K562 (cell line): ENCODE data around the gene GABARAP. TPM values are rescaled to one million over a fixed set of nuclear protein-coding genes. Genes with fewer than 3 reads are reported as not detected.

Experiments used
- ARID3B ChIP-seq: fragments of 250-450 bp; sonication (Bioruptor Pico); IDR thresholded peaks from 2 replicates; pipeline ENCODE4 v1.4.0; 2020; ENCODE audit warnings: borderline replicate concordance
- CREB3L1 ChIP-seq: fragments of 450-650 bp; IDR thresholded peaks from 2 replicates; pipeline ENCODE4 v1.6.1; 2014; ENCODE audit warnings: low read depth, mild to moderate bottlenecking, moderate library complexity, borderline replicate concordance
- CXXC5 ChIP-seq: fragments of 250-450 bp; sonication (Bioruptor Pico); IDR thresholded peaks from 2 replicates; pipeline ENCODE4 v1.8.0; 2022; ENCODE audit warnings: inconsistent platforms, mild to moderate bottlenecking, moderate library complexity
- ELF4 ChIP-seq: fragments of 450-650 bp; formaldehyde crosslinking; IDR thresholded peaks from 2 replicates; pipeline ENCODE4 v1.4.0; 2022; ENCODE audit warnings: missing genetic modification characterization
- GATA2 ChIP-seq: sonication (generic); formaldehyde crosslinking; IDR thresholded peaks from 2 replicates; pipeline ENCODE4 v1.4.0; 2020; ENCODE audit warnings: mild to moderate bottlenecking, missing genetic modification reagents
- HDAC1 ChIP-seq, 2 experiments: fragments of 450-650 bp; IDR thresholded peaks; 2 replicates each; pipeline ENCODE4 v1.6.1; 2016 to 2017; ENCODE audit warnings: inconsistent platforms in 1 of 2, mild to moderate bottlenecking in 1 of 2, moderate library complexity in 1 of 2
- NR2F6 ChIP-seq: fragments of 450-650 bp; formaldehyde crosslinking; IDR thresholded peaks from 2 replicates; pipeline ENCODE4 v1.4.0; 2020; ENCODE audit warnings: mild to moderate bottlenecking
- SAFB ChIP-seq: fragments of 200-400 bp; formaldehyde crosslinking; IDR thresholded peaks from 2 replicates; pipeline ENCODE4 v1.6.1; 2017; ENCODE audit warnings: low read depth, low read length, borderline replicate concordance
- TBP ChIP-seq: optimal IDR thresholded peaks from 2 replicates; pipeline ENCODE3; 2011; ENCODE audit warnings: low read depth, low read length, improper control_type of control experiment
- TFAP4 ChIP-seq: sonication (generic); formaldehyde crosslinking; IDR thresholded peaks from 2 replicates; pipeline ENCODE4 v1.8.0; 2022; ENCODE audit warnings: missing genetic modification reagents, mild to moderate bottlenecking, moderate library complexity, borderline replicate concordance
- THAP12 ChIP-seq: fragments of 250-450 bp; sonication (Bioruptor Pico); IDR thresholded peaks from 2 replicates; pipeline ENCODE4 v1.9.0; 2021; ENCODE audit warnings: mild to moderate bottlenecking, inconsistent platforms
- ZBTB11 ChIP-seq, 3 experiments: fragments of 200-800 bp in 1 of 3; fragments of 250-450 bp in 1 of 3; fragments of 450-650 bp in 1 of 3; sonication (Bioruptor Pico) in 1 of 3; sonication (Bioruptor generic) in 1 of 3; formaldehyde crosslinking in 1 of 3; IDR thresholded peaks; 2 replicates each; pipeline versions ENCODE4 v1.6.1 to v1.8.0; 2016 to 2022; ENCODE audit warnings: mild to moderate bottlenecking in 2 of 3, missing genetic modification characterization in 2 of 3, missing compliant biosample characterization in 1 of 3, moderate library complexity in 1 of 3
- ZKSCAN3 ChIP-seq: fragments of 250-450 bp; sonication (Bioruptor Pico); IDR thresholded peaks from 2 replicates; pipeline ENCODE4 v1.4.0; 2020
- ZNF175 ChIP-seq: fragments of 200-800 bp; sonication (Bioruptor generic); IDR thresholded peaks from 2 replicates; pipeline ENCODE4 v1.6.1; 2016; ENCODE audit warnings: low read depth, mild to moderate bottlenecking, missing genetic modification characterization, missing compliant biosample characterization
- ZNF232 ChIP-seq: sonication (generic); formaldehyde crosslinking; IDR thresholded peaks from 2 replicates; pipeline ENCODE4 v1.8.0; 2022; ENCODE audit warnings: mild to moderate bottlenecking, missing genetic modification reagents
- ZNF707 ChIP-seq: fragments of 250-450 bp; sonication (Bioruptor Pico); conservative IDR thresholded peaks from 2 replicates; pipeline ENCODE4 v1.8.0; 2022; ENCODE audit warnings: inconsistent platforms, mild to moderate bottlenecking, moderate library complexity
- polyA plus RNA-seq, 8 experiments: library from polyadenylated mRNA; depleted of rRNA in 4 of 8; stranded (reverse) in 5 of 8; unstranded in 3 of 8; fragments of >200 nt; fragmentation: Nextera tagmentation in 2 of 8; fragmentation: Illumina TruSeq in 1 of 8; extraction: Ambion mirVana in 2 of 8; extraction: Trizol in 1 of 8; gene quantifications; 2 replicates each; pipeline versions ENCODE4 v1.2.1 to v1.2.3, GENCODE V29; 2011 to 2014; ENCODE audit warnings: inconsistent platforms in 1 of 8, missing spikeins in 1 of 8
- total RNA-seq, 7 experiments: library from RNA; depleted of rRNA in 6 of 7; stranded (reverse); fragments of >200 nt in 6 of 7; fragmentation: Illumina TruSeq in 2 of 7; extraction: Trizol in 2 of 7; gene quantifications; 2 replicates each; pipeline versions ENCODE4 v1.2.1 to v1.2.3, GENCODE V29; 2011 to 2021; ENCODE audit warnings: low replicate concordance in 1 of 7

The GABARAP gene
- total and polyA plus RNA-seq, 9 of the 15 experiments (the other 6 are each of a cell fraction or from before 2014, with no cell fraction given): 47.5 to 373 (median 152) TPM

- TF ChIP-seq ZBTB11 (CRISPR knock-in tag; IDR thresholded peaks at IDR 0.05) (no peak), ZNF707 (CRISPR knock-in tag) (no peak), NR2F6 (CRISPR knock-in tag) (no peak), ZNF175 (no peak), GATA2 (CRISPR knock-in tag) (peak; percentile 63), SAFB (no peak), CXXC5 (CRISPR knock-in tag) (peak; percentile 33; the same call in 1 of the 2 replicates), CREB3L1 (no peak; the same call in 1 of the 2 replicates), ZNF232 (no peak), ARID3B (CRISPR knock-in tag) (no peak), TBP (no peak), ZKSCAN3 (no peak), TFAP4 (CRISPR knock-in tag) (peak; percentile 63), HDAC1 (IDR thresholded peaks at IDR 0.05) (peak in 1 of 2 experiments; percentile 70; a peak in 2 of 4 replicates), THAP12 (CRISPR knock-in tag) (no peak), ELF4 (CRISPR knock-in tag) (no peak)
Measured at GRCh38 chr17:7214300-7215135, 27.7 kb downstream of the GABARAP start (continued).
